K562 (cell line): ENCODE data around the gene TXNRD2. TPM values are rescaled to one million over a fixed set of nuclear protein-coding genes. Genes with fewer than 3 reads are reported as not detected.

Experiments
- BACH1 ChIP-seq: fragments of 200-800 bp; sonication (Bioruptor generic); IDR thresholded peaks from 2 replicates; pipeline ENCODE4 v1.6.1; 2016; ENCODE audit warnings: missing genetic modification characterization, missing compliant biosample characterization
- BRCA1 ChIP-seq, 2 experiments: fragments of 450-650 bp in 1 of 2; sonication (generic) in 1 of 2; formaldehyde crosslinking in 1 of 2; IDR thresholded peaks; 2 replicates each; pipeline versions ENCODE4 v1.5.0 to v1.6.1; 2017 to 2020; ENCODE audit warnings: mild to moderate bottlenecking in 1 of 2, missing genetic modification reagents in 1 of 2
- CBFB ChIP-seq: sonication (generic); formaldehyde crosslinking; IDR thresholded peaks from 2 replicates; pipeline ENCODE4 v1.4.0; 2020; ENCODE audit warnings: mild to moderate bottlenecking, missing genetic modification reagents
- DACH1 ChIP-seq: fragments of 450-650 bp; IDR thresholded peaks from 2 replicates; pipeline ENCODE4 v1.6.1; 2018; ENCODE audit not compliant: partially characterized antibody
- MEIS2 ChIP-seq: fragments of 450-650 bp; IDR thresholded peaks from 2 replicates; pipeline ENCODE4 v1.6.1; 2014; ENCODE audit warnings: mild to moderate bottlenecking; ENCODE audit not compliant: partially characterized antibody
- MITF ChIP-seq: IDR thresholded peaks from 2 replicates; pipeline ENCODE4 v1.6.1; 2014; ENCODE audit warnings: antibody characterized with exemption
- NFIX ChIP-seq: fragments of 250-450 bp; sonication (Bioruptor Pico); IDR thresholded peaks from 2 replicates; pipeline ENCODE4 v1.4.0; 2020; ENCODE audit warnings: low read depth, mild to moderate bottlenecking, moderate library complexity
- NR2C2 ChIP-seq, 2 experiments: fragments of 200-800 bp in 1 of 2; sonication (Bioruptor generic) in 1 of 2; sonication (generic) in 1 of 2; formaldehyde crosslinking in 1 of 2; IDR thresholded peaks; 2 replicates each; pipeline versions ENCODE4 v1.6.1 to v1.8.0; 2016 to 2022; ENCODE audit warnings: mild to moderate bottlenecking in 1 of 2, missing compliant biosample characterization in 1 of 2, missing genetic modification characterization in 1 of 2, missing genetic modification reagents in 1 of 2
- PHB2 ChIP-seq: fragments of 450-650 bp; IDR thresholded peaks from 2 replicates; pipeline ENCODE4 v1.6.1; 2017; ENCODE audit warnings: low read depth
- TAF15 ChIP-seq: fragments of 200-400 bp; formaldehyde crosslinking; IDR thresholded peaks from 2 replicates; pipeline ENCODE4 v1.6.1; 2017; ENCODE audit warnings: mild to moderate bottlenecking, low read depth, low read length, moderate library complexity
- TSC22D4 ChIP-seq: fragments of 450-650 bp; IDR thresholded peaks from 2 replicates; pipeline ENCODE4 v1.6.1; 2016; ENCODE audit warnings: missing genetic modification characterization, missing biosample characterization, control low read depth
- ZBTB12 ChIP-seq: fragments of 250-450 bp; sonication (Bioruptor Pico); IDR thresholded peaks from 2 replicates; pipeline ENCODE4 v1.4.0; 2020
- ZBTB17 ChIP-seq: fragments of 450-650 bp; formaldehyde crosslinking; IDR thresholded peaks from 2 replicates; pipeline ENCODE4 v1.4.0; 2020; ENCODE audit warnings: mild to moderate bottlenecking
- ZBTB49 ChIP-seq: sonication (generic); formaldehyde crosslinking; IDR thresholded peaks from 2 replicates; pipeline ENCODE4 v1.8.0; 2022; ENCODE audit warnings: missing genetic modification reagents, mild to moderate bottlenecking, borderline replicate concordance
- ZFP30 ChIP-seq: fragments of 250-450 bp; sonication (Bioruptor Pico); IDR thresholded peaks from 2 replicates; pipeline ENCODE4 v1.8.0; 2022; ENCODE audit warnings: moderate library complexity, mild to moderate bottlenecking, inconsistent platforms, borderline replicate concordance
- ZKSCAN3 ChIP-seq: fragments of 250-450 bp; sonication (Bioruptor Pico); IDR thresholded peaks from 2 replicates; pipeline ENCODE4 v1.4.0; 2020
- ZNF174 ChIP-seq: fragments of 250-450 bp; sonication (Bioruptor Pico); IDR thresholded peaks from 2 replicates; pipeline ENCODE4 v1.4.0; 2020; ENCODE audit warnings: mild to moderate bottlenecking
- ZNF280B ChIP-seq: fragments of 250-450 bp; sonication (Bioruptor Pico); IDR thresholded peaks from 2 replicates; pipeline ENCODE4 v1.5.1; 2021; ENCODE audit warnings: mild to moderate bottlenecking
- ZNF395 ChIP-seq: fragments of 200-800 bp; sonication (Bioruptor generic); IDR thresholded peaks from 2 replicates; pipeline ENCODE4 v1.6.1; 2017; ENCODE audit warnings: missing genetic modification characterization, missing compliant biosample characterization
- ZNF507 ChIP-seq: conservative IDR thresholded peaks from 2 replicates; pipeline ENCODE4 v1.6.1; 2017; ENCODE audit warnings: missing genetic modification characterization, missing compliant biosample characterization
- polyA plus RNA-seq, 8 experiments: library from polyadenylated mRNA; depleted of rRNA in 4 of 8; stranded (reverse) in 5 of 8; unstranded in 3 of 8; fragments of >200 nt; fragmentation: Nextera tagmentation in 2 of 8; fragmentation: Illumina TruSeq in 1 of 8; extraction: Ambion mirVana in 2 of 8; extraction: Trizol in 1 of 8; gene quantifications; 2 replicates each; pipeline versions ENCODE4 v1.2.1 to v1.2.3, GENCODE V29; 2011 to 2014; ENCODE audit warnings: inconsistent platforms in 1 of 8, missing spikeins in 1 of 8
- total RNA-seq, 7 experiments: library from RNA; depleted of rRNA in 6 of 7; stranded (reverse); fragments of >200 nt in 6 of 7; fragmentation: Illumina TruSeq in 2 of 7; extraction: Trizol in 2 of 7; gene quantifications; 2 replicates each; pipeline versions ENCODE4 v1.2.1 to v1.2.3, GENCODE V29; 2011 to 2021; ENCODE audit warnings: low replicate concordance in 1 of 7

The TXNRD2 gene
- total and polyA plus RNA-seq, 9 of the 15 experiments (the other 6 are each of a cell fraction or from before 2014, with no cell fraction given), result 3.3 to 80.2 (median 49.4) TPM

GRCh38 chr22:19987394-19988306 lies 46.0 kb upstream of the TXNRD2 start (continued):
- TF ChIP-seq ZBTB49 (CRISPR knock-in tag) (no peak), ZNF507 (tag) (no peak), TSC22D4 (no peak), ZNF280B (no peak), TAF15 (no peak), ZKSCAN3 (no peak), DACH1 (no peak), NFIX (CRISPR knock-in tag) (no peak), ZFP30 (no peak), CBFB (CRISPR knock-in tag) (no peak), MEIS2 (no peak), ZBTB17 (CRISPR knock-in tag) (no peak), BRCA1 (IDR thresholded peaks at IDR 0.05) (no peak), BRCA1 (CRISPR knock-in tag; IDR thresholded peaks at IDR 0.05) (no peak), ZNF174 (no peak), ZNF395 (no peak), PHB2 (no peak), NR2C2 (CRISPR knock-in tag; IDR thresholded peaks at IDR 0.05) (no peak), NR2C2 (tag; IDR thresholded peaks at IDR 0.05) (no peak), MITF (no peak), ZBTB12 (CRISPR knock-in tag) (no peak), BACH1 (tag) (no peak)
